Measurements from ENCODE around the gene TNNC1.

- TF ChIP-seq POLR2A (IDR thresholded peaks at IDR 0.05; ENCODE audit: low read depth, low read length) (no peak), POLR2AphosphoS5 (IDR thresholded peaks at IDR 0.05; ENCODE audit: low read depth, low read length) (no peak)
Measured at GRCh38 chr3:52441772-52442332, 12.0 kb downstream of the TNNC1 start.
